HG03064 (cell line): Measurements from ENCODE around the gene PATJ.
"Not testable (repeated sequence)": the region's sequence is repeated elsewhere in the genome, so short reads cannot be mapped to it uniquely, and the experiment has no call there.

ENCODE experiments used
- ATAC-seq: cut with Tn5 transposase; IDR thresholded peaks from one replicate; pipeline ENCODE4 v1.9.1; 2021; ENCODE audit warnings: low read depth; ENCODE audit not compliant: unreplicated experiment

PATJ gene

DNA sequence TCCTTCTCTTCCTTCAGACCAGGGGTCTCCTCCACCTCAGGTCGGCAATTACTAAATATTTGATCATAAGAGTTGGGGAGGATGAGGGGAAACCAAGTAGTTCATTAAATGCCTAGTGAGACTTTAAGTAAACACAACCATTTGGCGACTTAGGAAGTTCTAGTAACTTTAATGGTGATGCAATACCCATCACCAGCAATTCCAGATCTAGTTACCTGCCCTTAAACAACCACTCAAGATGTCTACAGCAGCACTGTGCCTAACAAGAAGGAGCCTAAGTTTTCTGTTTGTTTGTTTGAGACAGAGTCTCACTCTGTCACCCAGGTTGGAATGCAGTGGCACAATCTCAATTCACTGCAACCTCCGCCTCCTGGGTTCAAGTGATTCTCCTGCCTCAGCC lies 395.7 kb downstream of the PATJ start:
- ATAC-seq = no peak

DNA sequence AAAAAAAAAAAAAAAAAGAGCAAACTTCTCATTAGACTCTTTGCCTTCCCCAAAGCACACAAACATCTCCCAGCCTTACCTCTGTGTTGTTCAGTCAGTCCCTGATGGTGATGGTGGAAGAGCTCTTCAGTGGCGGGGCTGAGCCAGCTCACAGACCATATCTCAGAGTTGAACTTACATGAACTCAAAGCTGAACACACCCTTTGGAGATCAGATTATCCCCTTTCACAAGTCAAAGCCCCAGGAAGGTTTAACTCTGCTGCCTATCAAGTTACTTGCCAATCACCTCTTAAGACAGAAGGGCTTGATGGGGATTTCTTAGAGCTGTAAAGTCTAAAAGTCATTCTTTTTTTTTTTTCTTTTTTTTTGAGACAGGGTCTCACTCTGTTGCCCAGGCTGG lies 397.1 kb downstream of the PATJ start:
- no peak for ATAC-seq

GRCh38 chr1:62140666-62141065 lies 398.4 kb downstream of the PATJ start:
- ATAC-seq = no peak

DNA sequence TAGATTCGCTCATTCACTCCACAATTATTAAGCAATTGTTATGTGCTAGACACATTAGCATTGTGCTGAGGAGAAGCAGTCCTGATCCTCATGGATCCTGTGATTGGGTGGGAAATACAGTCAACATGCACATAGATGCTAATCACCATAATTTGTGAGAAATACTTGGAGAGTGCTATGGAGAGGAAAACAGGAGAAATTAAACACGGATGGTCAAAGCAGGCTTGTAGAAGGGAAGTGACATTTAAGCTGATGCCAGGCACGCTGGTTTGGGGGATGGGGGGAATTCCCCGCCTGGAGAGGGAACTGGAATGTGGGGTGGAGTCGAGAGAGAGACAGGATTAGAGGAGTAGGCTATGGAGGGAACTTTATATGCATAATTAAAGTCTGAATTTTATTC lies 400.2 kb downstream of the PATJ start:
- no peak for ATAC-seq

DNA sequence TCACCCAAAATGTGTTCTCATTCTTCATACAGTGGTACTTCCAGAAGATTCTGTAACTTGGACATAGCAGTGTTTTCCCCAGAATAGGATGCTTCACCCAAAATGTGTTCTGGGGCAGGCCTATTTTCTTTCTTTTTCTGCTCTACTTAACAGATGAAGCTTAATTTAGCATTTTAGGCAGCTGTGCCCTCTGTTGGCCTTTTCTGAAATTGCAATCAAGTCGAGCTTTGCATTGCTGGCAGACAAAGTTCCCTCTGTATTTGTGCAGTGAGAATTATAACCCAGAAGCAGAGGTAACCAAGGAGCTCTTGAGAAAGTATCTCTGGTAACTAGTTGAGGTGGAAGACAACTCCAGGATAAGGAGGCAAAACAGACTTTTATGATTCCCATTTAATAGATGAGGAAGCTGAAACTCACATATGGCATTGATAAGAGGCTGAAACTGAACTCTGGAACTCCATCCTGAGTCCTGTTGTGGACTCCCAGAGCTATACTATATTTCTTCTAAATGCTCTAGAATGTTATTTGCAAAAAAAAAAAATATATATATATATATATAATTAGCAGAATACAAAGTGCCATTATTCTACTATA lies 402.1 kb downstream of the PATJ start:
- ATAC-seq = no peak

DNA sequence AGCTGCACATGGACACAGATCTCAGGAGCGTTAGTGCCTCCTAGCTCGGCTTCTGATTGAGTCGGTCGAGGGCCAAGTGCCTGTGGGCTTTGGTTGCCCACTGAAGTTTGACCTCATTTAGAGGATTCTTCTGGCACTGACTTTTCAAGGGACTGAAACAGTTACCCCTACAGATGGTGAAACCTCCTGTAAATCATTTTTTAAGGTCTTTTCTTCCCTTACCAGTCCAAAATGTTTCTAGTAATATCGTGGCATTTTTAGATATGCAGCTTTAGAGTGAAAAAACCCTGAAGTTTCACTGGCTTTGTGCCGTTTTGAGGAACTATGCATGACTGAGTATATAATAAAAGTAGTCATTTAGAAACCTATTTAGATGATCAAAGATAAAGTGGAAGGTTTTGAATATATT lies 417.7 kb downstream of the PATJ start:
- peak; percentile 77 for ATAC-seq

DNA sequence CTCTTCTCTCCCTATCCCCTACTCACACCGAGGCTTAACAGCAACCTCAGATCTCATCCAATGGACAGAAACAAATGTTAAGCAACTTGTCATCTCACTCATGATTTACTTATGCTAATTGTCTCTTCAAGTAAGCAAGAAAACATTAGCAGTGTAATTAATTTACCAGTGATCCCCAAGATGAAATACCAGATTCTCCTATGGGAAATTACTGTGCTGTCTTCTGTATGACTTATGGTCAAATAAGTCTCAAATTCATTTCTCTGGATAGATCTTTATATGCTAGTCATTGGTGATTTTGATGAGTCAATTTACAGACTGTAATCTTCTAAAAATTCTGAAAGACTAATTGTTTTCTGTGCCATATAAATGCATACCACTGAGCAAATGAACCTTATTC lies 419.4 kb downstream of the PATJ start:
- no peak for ATAC-seq

GRCh38 chr1:62170380-62170779 lies 428.1 kb downstream of the PATJ start:
- not testable (repeated sequence) for ATAC-seq

GRCh38 chr1:62175568-62176179 lies 433.4 kb downstream of the PATJ start:
- ATAC-seq = no peak

DNA sequence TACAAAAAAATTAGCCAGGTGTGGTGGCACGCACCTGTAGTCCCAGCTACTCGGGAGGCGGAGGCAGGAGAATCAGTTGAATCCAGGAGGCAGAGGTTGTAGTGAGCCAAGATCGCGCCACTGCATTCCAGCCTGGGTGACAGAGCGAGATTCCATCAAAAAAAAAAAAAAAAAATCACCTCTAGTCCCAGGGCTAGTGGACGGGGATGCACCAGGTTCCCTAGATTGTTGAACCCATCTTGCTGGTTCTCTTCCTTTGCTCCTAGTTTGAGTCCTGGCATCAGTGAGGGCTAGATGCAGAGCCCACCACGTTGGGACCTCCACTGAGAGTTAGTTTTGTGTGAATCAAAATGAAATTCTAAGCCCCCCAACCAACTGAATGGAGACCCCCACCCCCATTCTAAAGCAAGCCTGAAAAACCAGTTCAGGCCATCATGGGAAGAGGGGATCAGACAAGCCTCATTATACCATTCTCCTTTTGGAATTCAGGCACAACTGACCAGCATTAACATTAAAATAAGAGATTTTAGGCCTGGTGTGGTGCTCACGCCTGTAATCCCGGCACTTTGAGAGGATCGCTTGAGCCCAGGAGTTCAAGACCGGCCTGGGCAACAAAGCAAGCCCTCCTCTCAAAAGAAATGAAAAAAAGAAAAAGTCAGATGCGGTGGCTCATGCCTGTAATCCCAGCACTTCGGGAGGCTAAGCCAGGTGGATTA lies 434.5 kb downstream of the PATJ start:
- no peak for ATAC-seq

- ATAC-seq = no peak
Observed at GRCh38 chr1:62177621-62178020, 435.3 kb downstream of the PATJ start.

DNA sequence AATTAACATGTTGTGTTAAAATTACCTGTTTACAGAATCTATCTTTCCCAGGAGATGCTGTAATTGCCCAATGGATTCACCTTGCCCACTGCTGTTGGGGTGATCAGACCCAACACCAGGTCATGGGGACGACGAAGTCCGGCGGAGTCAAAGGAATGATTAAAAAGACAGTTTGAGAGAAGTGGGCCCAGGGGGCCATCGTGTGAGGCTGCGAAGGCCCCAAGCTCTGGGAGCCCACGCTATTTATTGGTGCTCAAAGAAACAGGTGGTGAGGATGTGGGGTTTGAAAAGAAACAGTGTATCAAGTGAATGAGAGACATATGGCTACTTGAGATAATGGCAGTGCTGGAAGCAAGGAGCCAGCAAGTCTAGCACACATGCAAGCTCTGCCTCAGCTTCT lies 436.1 kb downstream of the PATJ start:
- no peak for ATAC-seq

- ATAC-seq = not testable (repeated sequence)
Observed at GRCh38 chr1:62180054-62180453, 437.8 kb downstream of the PATJ start.

- no peak for ATAC-seq
Observed at GRCh38 chr1:62180639-62181038, 438.4 kb downstream of the PATJ start.

DNA sequence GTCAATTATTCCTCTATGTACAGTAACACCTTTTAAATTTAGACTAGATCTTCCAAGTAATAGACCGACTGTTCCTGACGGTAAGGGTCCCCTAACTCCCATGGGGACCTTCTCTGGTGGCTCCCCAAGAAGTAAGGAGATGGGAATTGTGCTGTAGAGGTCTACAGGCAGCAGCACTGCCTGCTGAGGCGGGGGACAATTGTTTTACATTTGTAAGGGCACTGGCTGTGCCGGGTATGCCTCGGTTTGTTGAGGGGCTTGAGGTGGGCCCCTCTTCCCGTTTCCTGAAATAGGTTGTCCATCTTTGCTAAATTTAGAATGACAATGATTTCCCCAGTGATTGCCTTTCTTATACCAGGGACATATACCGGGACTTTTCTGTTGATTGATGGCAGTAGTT lies 439.3 kb downstream of the PATJ start:
- ATAC-seq = no peak

DNA sequence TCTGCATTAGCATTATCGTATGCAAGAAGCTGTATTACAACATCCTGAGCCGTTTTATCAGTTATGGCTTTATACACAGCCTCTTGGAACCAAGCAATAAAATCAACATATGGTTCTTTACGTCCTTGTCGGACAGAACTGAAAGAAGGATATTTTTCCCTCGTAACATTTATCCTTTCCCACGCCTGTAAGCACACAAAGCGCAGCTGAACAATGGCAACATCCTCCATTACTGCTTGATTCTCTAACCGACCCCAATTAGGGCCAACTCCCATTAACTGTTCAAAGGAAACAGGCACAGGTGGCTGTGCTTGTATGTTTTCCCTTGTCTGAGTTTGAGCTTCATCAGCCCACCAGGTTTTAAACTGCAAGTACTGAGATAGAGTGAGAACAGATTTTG lies 439.9 kb downstream of the PATJ start:
- not testable (repeated sequence) for ATAC-seq

- not testable (repeated sequence) for ATAC-seq
Observed at GRCh38 chr1:62183164-62184020, 441.1 kb downstream of the PATJ start.

- ATAC-seq = no peak
Observed at GRCh38 chr1:62184336-62184735, 442.1 kb downstream of the PATJ start.

DNA sequence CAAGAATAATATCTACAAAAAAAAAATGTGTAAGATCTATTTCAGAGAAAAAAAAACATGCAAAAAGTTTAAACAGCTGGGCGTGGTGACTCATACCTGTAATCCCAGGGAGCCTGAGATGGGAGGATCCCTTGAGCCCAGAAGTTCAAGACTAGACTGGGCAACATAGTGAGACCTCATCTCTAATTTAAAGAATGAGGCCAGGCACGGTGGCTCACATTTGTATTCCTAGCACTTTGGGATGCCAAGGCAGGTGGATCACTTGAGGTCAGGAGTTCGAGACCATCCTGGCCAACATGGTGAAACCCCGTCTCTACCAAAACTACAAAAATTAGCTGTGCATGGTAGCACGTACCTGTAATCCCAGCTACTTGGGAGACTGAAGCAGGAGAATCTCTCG lies 443.0 kb downstream of the PATJ start:
- ATAC-seq = not testable (repeated sequence)

- no peak for ATAC-seq
Observed at GRCh38 chr1:62185677-62186076, 443.4 kb downstream of the PATJ start.

- ATAC-seq = no peak
Observed at GRCh38 chr1:62187548-62187947, 445.3 kb downstream of the PATJ start.
